NCI-H2196 treated with DMSO at 0.1 percent for 48 hours (cell line): ENCODE results near the gene NUDT3.
A peak's percentile ranks its signal among the peaks of the same experiment; 100 is the strongest.
"Not testable (repeated sequence)": the region's sequence is repeated elsewhere in the genome, so short reads cannot be mapped to it uniquely, and the experiment has no call there.

Experiments
- DNase-seq: peaks from one replicate; lab custom pipeline; 2025; ENCODE audit not compliant: unreplicated experiment; lab: John Stamatoyannopoulos, UW

NUDT3 gene

DNA sequence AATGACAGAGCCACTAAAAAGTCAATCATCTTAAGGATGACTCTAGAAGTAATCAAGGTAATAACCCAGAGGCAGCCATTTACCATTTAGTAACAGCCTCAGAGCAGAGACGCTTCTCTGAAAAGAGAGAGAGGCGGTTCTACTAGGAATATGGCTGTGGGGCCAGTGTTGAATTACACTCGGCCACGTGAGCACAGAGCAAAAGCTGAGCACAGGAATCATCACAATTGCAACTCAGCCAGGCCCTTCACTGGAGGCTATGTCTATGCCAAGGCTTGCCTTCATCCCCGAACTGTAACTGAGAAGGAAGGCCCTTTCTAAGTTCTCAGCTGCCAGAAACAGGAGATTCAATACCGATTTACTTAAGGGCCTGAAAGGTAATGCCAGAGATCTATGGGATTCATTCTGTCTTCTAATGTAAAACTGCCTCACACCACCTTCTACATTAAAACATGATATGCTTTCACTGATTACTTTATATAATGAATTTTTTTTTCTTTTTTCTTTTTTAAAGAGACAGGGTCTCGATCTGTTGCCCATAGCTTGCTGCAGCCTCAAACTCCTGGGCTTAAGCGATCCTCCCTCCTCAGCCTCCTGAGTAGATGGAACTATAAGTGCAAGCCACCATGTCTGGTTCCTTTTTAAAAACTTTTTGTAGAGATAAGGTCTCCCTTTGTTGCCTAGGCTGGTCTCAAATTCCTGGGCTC is 67.6 kb downstream of the NUDT3 start:
- peak; percentile 84 for DNase-seq

DNA sequence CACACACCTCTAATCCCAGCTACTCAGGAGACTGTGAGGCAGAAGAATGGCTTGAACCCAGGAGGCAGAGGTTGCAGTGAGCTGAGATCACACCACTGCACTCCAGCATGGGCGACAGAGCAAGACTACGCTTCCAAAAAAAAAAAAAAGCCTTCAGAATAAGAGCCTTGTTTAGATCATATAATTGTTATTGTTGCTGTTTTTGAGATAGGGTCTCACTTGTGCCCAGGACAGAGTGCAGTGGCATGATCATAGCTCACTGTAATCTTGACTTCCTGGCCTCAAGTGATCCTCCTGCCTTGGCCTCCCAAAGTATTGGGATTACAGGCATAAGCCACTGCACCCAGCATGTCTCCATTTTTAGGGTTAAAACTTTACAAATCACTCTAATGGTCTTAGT is 68.2 kb downstream of the NUDT3 start:
- DNase-seq: not testable (repeated sequence)

DNA sequence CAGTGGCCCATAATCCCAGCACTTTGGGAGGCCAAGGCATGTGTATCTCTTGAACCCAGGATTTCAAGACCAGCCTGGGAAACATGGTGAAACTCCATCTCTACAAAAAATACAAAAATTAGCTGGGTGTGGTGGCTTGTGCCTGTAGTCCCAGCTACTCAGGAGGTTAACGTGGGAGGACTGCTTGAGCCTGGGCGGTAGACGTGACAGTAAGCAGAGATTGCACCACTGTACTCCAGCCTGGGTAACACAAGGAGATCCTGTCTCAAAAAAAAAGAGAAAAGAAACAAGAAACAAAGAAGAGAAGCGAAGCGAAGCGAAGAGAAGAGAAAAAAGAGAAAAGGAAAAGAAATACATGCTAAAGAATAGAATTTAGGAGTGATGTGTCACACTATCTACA is 69.2 kb downstream of the NUDT3 start:
- DNase-seq: no peak

DNA sequence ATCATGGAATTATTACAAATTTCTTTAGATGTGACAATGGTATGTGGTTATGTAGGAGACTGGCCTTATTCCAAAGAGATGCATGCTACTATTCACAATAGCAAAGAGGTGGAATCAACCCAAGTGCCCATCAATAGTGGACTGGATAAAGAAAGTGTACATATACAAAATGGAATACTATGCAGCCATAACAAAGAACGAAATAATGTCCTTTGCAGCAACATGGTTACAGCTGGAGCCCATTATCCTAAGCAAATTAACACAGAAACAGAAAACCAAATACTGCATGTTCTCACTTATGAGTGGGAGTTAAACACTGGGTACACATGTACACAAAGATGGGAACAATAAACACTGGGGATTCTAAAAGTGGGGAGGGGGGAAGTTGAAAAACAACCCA is 69.7 kb downstream of the NUDT3 start:
- no peak for DNase-seq

DNA sequence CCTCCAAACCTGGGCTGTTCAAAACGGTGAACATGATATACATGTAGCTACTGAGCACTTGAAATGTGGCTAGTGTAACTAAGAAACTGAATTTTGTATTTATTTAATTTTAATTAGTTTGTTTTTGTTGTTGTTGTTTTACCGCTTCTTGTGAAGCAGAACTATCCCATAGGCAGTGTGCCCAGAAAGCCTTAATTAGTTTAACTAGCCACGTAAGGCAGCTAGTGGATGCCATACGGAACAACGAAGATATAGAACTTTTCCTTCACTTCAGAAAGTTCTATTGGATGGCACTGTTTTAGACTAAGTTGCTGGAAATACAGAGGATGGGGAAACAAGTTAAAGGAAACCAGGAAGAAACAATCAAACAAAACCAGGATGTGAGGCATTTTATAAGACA is 70.6 kb downstream of the NUDT3 start:
- DNase-seq: no peak

DNA sequence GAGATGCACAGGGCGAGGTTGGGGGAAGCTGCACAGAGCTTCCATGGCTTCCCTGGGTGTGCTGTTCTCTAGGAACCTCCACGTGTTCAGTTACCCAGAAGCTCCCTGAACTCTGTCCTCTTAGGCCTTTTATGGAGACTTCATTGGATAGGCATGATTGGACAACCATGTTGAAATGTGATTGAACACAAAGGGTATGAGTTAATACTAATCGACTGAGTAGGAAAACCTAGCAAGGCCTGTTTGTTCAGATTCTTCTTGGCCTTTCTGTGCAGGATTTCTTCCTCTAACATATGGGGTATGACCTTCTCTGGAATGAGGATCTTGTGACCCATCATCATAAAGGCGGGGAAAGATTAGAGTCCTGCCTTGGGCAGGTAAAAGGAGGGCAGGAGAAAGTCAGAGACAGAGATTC is 73.0 kb downstream of the NUDT3 start:
- DNase-seq: no peak

DNA sequence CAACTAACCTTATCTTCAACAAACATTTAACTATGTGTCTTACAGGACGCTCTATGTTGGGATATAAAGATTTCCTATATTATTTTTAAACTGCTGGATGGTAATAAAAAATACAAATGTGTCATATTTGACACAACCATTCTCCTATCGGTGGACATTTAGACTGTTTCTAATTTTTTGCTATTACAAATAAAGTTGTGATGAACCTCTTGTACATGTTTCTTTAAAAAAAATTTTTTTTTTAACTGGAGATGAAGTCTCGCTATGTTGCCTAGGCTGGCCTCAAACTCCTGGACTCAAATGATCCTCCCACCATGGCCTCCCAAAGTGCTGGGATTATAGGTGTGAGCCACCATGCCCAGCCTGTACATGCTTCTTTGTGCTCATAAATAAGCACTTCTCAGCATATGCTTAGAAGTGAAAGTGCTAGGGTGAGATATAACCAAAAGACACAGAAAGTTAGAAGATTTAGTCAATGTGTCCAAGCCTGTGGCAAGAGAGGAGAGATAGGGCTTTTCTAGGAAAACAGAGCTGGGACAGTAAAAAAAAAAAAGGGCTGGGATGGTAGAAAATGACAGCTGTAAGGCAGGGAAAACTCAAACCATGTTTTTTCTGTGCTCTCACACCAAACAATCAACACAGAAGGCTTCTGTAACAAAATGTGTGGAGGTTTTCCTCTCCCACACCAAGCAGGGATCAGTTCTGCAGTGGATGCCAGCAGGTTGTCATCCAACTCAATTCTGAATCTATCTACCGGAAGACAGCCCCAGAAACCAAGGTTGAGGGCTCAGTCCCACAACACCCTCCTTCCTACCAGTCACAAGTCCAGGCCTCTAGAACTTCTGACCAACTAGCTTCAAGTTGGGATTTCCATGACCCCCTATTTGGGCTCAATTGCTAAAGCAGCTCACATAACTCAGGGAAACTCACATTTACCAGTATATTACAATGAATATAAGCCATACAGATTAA is 73.7 kb downstream of the NUDT3 start:
- DNase-seq: no peak

DNA sequence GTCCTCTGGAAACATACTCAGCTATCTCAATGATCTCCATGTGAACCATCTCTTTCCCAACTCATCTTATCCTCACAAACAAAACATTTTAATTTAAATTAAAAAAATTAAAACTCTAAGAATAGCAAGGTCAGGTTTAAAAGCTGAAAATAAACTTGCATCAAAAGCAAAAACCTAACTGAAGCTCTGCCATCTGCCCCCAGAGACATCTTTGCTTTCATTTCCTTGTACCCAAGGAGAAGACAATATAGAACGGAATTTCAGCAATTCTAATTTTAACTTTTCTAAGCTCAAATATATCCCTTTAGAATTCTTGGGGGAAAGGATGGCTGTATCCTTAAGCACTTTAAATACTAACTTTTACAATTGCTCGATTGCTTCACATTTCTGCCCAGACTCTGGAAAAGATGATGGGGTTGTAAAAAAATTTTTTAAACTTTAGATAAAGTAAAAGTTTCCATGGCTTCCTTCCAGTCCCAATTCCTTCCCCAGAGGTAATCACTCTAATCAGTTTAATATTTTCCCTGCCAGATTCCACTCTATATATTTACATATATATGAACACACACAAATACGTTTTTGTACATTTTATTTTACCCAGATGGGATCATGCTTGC is 74.5 kb downstream of the NUDT3 start:
- DNase-seq: no peak

DNA sequence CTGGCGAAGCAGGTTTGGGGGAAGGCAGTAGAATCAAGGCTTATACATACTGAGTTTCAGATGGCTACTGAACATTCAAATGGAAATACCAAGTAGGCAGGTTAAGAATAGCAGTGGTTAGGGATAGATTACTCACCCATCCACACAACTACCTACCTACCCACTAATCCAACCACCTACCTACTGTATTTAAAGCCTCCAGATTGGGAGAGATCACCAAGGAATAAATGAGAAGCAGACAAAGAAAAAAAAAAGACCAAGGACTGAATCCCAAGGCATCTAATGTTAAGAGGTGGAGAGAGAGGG is 75.3 kb downstream of the NUDT3 start:
- no peak for DNase-seq

DNA sequence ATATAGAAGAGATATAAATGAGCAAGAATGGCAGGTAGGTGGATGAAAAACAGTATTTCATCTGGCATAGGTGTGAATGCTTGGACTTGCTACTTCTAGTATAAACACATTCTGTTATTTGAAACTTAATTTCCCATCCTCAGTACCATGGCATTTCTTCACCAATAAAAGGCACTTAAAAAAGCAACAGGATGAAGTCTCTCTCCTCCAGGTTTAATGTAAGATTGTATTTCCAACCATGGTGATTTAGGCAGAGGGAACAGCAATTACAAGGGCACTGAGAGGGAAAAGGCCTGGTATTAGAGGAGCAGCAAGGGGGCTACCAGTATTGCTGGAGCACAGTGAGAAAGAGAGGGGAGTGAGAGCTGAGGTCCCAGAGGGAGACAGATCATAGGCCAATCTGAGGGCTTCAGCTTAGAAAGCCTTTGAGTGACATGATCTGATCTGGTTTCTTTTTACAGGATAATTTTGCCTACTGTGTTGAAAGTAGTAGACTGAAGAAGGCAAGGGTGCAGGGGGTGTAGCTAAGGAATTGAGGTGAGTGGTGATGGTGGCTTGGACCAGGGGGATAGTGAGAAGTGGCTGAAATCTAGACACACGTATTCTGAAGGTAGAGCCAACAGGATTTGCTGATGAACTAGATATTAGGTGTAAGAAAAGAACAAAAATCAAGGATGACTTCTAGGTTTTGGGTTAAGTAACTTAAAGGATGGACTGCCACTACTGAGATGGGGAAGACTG is 75.9 kb downstream of the NUDT3 start:
- DNase-seq: no peak

DNA sequence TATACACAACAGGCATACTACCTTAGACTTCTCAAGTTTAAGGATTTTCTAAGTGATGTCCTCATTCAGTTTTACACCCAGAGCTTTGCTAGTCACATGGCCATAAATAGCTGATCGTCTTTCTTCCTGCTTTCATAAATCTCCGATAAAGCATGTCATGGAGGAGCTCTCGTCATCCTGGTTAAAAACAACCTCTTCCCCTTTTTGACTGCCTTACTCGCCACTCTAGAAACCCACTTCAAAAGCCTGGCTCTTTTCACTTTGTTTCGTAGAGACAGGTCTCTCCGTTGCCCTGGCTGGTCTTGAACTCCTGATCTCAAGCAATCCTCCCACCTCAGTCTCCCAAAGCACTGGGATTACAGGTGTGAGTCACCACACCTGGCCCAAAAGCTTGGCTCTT is 76.7 kb downstream of the NUDT3 start:
- DNase-seq: no peak

DNA sequence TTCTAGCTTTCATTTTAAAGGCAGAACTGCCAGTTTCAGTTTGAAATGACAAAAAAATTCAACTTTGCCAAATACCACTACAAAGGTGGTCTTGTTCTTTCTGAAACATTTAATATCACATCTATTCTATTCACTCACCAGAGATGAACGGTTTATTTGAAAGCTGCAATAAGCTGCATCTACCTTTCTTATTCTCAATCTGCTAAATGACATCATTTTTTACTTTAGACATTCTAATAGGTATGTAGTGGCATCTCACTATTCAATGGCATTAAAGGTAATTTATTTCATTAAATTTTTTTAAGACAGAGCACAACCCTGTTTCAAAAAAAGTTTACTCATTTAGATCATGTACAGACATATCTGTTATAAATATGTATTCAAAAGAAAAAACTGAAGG is 77.2 kb downstream of the NUDT3 start:
- no peak for DNase-seq

DNA sequence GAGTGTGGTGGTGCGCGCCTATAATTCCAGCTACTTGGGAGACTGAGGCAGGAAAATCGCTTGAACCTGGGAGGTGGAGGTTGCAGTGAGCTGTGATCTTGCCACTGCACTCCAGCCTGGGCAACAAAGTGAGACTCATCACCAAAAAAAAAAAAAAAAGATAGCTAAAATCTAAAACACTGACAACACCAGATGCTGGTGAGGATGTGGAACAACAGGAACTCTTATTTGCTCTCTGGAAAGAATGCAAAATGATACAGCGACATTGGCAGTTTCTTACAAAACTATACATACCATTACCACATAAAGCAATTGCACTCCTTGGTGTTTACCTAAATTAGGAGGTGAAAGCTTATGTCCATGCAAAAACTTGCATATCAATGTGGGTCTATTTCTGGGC is 80.2 kb downstream of the NUDT3 start:
- no peak for DNase-seq

DNA sequence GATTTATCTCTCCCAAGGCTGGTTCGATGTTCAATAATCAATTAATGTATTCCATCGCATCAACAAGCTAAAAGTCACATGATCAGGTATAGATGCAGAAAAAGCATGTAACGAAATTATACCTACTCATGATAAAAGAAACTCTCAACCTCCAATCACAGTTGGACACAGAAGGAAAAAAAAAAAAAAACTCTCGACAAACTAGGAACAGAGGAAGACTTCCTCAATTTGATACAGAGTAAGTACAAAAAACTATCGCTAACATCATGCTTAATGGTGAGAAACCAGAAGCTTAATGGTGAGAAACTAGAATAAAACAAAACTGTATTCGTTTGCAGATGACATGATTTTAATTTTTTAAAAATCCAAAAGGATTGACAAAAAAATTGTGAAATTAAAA is 81.7 kb downstream of the NUDT3 start:
- no peak for DNase-seq

DNA sequence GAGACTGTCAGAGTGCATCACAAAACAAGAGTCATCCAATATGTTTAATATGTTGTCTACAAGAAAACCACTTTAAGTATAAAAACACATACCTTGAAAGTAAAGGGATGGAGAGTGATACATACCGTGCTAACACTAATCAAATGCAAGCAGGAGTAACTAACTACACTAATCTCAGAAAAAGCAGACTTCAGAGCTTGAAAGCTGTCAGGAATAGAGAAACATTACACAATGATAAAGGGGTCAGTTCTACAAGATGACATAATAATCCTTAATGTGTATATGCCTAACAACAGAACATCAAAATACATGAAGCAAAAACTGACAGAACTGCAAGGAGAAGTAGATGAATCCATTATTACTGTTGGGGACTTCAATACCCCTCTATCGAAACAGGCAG is 84.0 kb downstream of the NUDT3 start:
- no peak for DNase-seq

DNA sequence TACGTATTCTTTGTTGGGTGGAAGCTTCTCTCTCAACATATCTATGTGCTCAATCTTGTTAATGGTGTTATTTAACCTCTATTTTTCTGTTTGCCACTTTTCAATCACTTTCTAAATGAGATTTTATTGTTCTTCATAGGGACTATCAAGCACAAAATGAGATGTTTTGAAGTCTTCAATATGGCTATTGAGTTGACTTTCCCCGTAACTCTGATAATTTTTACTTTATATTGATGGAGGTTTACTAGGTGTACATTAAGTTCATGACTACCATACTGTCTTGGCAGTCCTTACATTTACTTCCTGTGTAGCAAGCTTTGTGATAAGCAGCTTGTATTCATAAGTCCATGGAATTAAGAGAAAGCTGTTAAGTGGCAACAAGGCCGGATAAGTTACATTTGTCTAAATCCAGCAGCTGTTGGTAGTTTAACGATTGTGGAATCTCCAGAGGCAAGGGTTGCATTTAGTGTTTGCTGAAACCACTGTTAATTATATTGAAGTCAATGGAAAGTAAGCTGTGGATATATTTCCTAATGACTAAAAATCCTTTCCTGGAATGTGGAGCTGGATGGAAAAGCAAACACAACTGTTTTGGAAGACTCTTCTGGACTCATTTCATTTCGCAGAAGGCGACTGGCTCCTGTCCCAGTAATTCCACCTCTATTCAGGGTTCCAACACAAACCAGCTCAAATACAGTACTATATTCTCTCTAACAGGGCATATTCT is 86.3 kb downstream of the NUDT3 start:
- DNase-seq: peak; percentile 31

DNA sequence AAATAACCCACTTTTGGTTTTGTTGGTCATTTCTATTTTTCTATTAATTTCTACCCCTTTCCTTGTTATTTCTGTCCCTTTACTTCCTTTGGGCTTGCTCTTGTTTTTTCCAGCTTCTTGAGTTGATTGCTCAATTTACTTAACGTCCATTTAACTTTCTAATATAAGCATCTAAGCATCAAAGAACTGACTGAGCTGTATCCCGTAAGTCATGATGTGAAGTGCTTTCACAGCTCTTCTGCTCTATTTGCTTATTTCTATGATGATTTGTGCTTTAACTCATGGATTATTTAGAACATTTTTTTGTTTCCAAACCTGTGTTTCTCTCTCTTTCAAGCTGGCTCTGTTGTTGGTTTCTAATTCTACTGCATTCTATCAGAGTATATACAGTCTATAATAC is 87.0 kb downstream of the NUDT3 start:
- DNase-seq: no peak

DNA sequence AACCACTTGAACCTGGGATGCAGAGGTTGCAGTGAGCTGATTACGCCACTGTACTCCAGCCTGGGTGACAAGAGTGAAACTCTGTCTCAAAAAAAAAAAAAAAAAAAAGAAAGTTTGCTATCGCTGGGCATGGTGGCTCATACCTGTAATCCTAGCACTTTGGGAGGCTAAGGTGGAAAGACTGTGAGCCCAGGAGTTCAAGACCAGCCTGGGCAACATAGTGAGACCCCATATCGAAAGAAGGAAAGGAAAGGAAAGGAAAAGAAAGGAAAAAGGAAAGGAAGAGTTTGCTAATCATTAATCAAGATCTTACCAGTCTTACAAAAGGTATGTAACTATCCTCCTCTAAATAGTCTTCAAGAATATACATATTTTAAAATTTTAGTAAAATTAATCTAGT is 88.3 kb downstream of the NUDT3 start:
- no peak for DNase-seq

DNA sequence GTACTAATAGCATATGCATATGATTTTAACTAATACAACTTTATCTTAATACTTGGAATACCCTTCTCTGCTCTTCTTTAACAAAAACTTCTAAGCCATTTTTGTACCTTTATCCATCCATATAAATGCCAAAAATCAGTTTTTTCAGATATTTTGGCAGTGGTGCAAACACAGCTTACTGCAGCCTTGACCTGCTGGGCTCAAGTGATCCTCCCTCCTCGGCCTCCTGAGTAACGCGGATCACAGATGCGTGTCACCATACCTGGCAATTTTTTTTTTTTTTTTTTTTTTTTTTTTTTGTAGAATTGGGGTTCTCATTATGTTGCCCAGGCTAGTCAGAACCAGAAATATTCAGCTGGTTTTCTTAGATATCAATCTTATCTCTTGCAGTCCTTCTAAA is 89.5 kb downstream of the NUDT3 start:
- DNase-seq: no peak

DNA sequence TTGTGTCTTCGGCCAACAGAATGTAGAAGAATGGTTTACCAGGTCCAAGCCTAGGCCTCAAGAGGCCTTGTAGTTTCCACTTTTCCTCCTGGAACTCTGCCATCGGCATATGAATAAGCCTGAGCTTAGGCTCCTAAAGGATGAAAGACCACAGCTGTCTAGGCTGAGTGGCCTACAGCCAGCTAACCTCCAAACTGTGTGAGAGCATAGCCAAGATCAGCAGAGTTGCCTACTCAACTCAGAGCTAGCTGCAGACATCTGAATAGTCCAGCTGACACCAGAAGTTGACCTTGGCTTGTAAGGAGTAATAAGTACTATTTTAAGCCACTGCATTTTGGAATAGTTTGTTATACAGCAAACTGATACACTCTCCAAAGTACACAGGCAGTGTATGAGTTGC is 91.1 kb downstream of the NUDT3 start:
- DNase-seq: peak; percentile 7

DNA sequence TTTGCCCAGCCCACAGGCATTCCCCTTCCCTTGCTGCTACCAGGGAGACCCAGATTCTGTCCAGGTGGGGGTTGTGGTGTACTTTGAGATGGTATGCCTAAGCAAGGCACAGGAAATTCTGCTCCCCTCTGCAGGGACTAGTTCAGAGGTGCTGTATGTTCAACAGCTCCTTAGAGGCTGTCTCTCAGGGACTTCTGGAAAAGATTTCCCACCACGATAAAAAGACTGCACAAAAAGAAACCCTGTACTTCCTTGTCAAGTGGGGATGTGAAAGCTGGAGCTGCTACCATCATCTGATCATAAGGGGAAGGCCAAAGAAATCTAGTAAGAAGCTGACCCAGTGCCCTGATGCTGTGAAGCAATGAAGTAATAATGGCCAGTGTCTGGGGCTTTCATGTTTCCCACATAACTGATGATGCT is 92.1 kb downstream of the NUDT3 start:
- DNase-seq: no peak
